PC-3 (cell line): ENCODE measurements around the gene PLEKHS1. TPM values are rescaled to one million over a fixed set of nuclear protein-coding genes. Genes with fewer than 3 reads are reported as not detected.

Source experiments
- ATAC-seq: fragments of 200-7000 bp; cut with Tn5 transposase; 2 replicates; pipeline ENCODE4 v1.9.1; 2020; ENCODE audit warnings: mild to moderate bottlenecking, moderate library complexity
- BruUV-seq: library from RNA; stranded (reverse); fragments of 400-500 nt; replicated peaks from 2 replicates; lab custom pipeline; 2021; lab: Mats Ljungman, UMichigan
- CTCF ChIA-PET: fragments of 300-600 bp; sonication (Branson Sonifier 250); formaldehyde crosslinking; loops from one replicate; lab custom pipeline; 2022; ENCODE audit warnings: antibody characterized with exemption; lab: Charles Lee
- POLR2A ChIA-PET: fragments of 300-600 bp; sonication (Branson Sonifier 250); formaldehyde crosslinking; loops from one replicate; lab custom pipeline; 2022; ENCODE audit warnings: antibody characterized with exemption; ENCODE audit not compliant: unreplicated experiment; lab: Charles Lee
- DNase-seq: peaks from one replicate; pipeline ENCODE4 v3.0.0-alpha.2; 2015
- H2AFZ ChIP-seq: fragments of 300-600 bp; sonication (generic); 2 replicates; pipeline ENCODE4 v1.6.0; 2016; ENCODE audit warnings: antibody characterized with exemption, low read length
- H3F3A ChIP-seq: fragments of 300-600 bp; sonication (generic); one replicate; pipeline ENCODE4 v1.6.0; 2017; ENCODE audit warnings: antibody characterized with exemption, low read length, control low read depth, mild to moderate bottlenecking; ENCODE audit not compliant: unreplicated experiment
- H3K27ac ChIP-seq: fragments of 300-600 bp; sonication (generic); 2 replicates; pipeline ENCODE4 v1.5.1; 2016; ENCODE audit warnings: mild to moderate bottlenecking, low read length
- H3K27me3 ChIP-seq: fragments of 300-600 bp; sonication (generic); 2 replicates; pipeline ENCODE4 v1.6.1; 2016; ENCODE audit warnings: low read length, mixed read lengths
- H3K36me3 ChIP-seq: fragments of 300-600 bp; sonication (generic); 2 replicates; pipeline ENCODE4 v1.6.1; 2016; ENCODE audit warnings: low read depth, mixed run types, low read length, mixed read lengths
- H3K4me1 ChIP-seq: fragments of 300-600 bp; sonication (generic); 2 replicates; pipeline ENCODE4 v1.5.1; 2016; ENCODE audit warnings: low read length; ENCODE audit not compliant: insufficient read depth
- H3K4me2 ChIP-seq: fragments of 300-600 bp; sonication (generic); 2 replicates; pipeline ENCODE4 v1.6.0; 2016; ENCODE audit warnings: low read length
- H3K4me3 ChIP-seq: fragments of 300-600 bp; sonication (generic); 2 replicates; pipeline ENCODE4 v1.5.1; 2016; ENCODE audit warnings: mild to moderate bottlenecking, low read length, mixed read lengths
- H3K79me2 ChIP-seq: fragments of 300-600 bp; sonication (generic); 2 replicates; pipeline ENCODE4 v1.6.1; 2017; ENCODE audit warnings: low read length, mixed read lengths
- H3K9ac ChIP-seq: fragments of 300-600 bp; sonication (generic); 2 replicates; pipeline ENCODE4 v1.6.0; 2016; ENCODE audit warnings: mild to moderate bottlenecking, low read length
- H3K9me2 ChIP-seq: fragments of 300-600 bp; sonication (generic); replicated peaks from 2 replicates; pipeline ENCODE4 v1.6.1; 2016; ENCODE audit warnings: mixed run types, low read length, mixed read lengths
- H3K9me3 ChIP-seq: fragments of 300-600 bp; sonication (generic); 2 replicates; pipeline ENCODE4 v1.6.1; 2016; ENCODE audit warnings: low read length, mixed read lengths
- H4K20me1 ChIP-seq: fragments of 300-600 bp; sonication (generic); 2 replicates; pipeline ENCODE4 v1.6.1; 2016; ENCODE audit warnings: low read length, mixed read lengths
- EZH2 ChIP-seq: fragments of 300-600 bp; sonication (generic); IDR thresholded peaks from one replicate; pipeline ENCODE4 v1.6.1; 2017; ENCODE audit warnings: antibody characterized with exemption, mild to moderate bottlenecking, low read length; ENCODE audit not compliant: unreplicated experiment
- EZH2phosphoT487 ChIP-seq: fragments of 300-600 bp; sonication (generic); IDR thresholded peaks from 2 replicates; pipeline ENCODE4 v1.6.1; 2018; ENCODE audit warnings: mild to moderate bottlenecking, antibody characterized with exemption, low read length, borderline replicate concordance
- intact Hi-C: fragments of 100-400 bp; cut with micrococcal nuclease; formaldehyde crosslinking; loops from 2 replicates; pipeline ENCODE4 v1.9.0; 2023
- total RNA-seq: library from RNA; depleted of rRNA; stranded (reverse); fragments of >200 nt; gene quantifications from 2 replicates; pipeline ENCODE4 v1.2.3, GENCODE V29; 2014
- TF ChIP-seq, protein P1 (sequence below): fragments of 300-600 bp; sonication (generic); conservative IDR thresholded peaks from 2 replicates; pipeline ENCODE4 v1.5.1; 2017; ENCODE audit warnings: antibody characterized with exemption, low read depth, mild to moderate bottlenecking, low read length

The PLEKHS1 gene
- total RNA-seq, 1 experiment from 2014 or later, result not detected

DNA sequence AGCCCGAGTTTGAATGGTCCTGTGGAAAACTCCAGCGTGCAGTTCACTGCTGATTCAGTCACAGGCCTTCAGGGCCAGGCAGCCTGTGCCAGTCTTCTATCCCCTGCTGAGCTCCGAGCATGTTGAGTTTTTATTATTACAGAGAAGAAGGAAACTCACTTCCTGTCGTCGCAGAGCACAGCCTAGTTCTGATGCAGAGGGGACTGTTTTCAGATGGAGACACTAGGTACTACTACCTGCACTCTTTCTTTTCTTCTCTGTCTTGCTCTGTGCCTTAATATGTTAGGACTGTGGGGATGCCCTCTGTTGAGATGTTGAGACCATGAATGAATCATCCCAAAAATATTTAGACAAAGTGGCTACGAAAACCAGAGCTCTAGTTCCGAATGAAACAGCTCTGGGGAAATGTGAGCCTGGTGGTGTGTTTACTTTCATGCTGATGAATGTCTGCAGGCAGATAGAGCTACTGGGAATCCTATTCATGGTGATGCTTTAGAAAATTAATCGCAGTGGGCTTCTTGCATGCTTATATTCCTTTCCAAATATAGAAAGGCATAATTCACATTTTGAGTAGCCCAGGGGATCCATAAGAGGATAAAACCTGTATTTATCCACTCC, 42.2 kb upstream of the PLEKHS1 start:
- no peaks in the 10 kb centered on the region for H3F3A ChIP-seq
- POLR2A ChIA-PET, result no interaction called here
- no peak overlapping the region for H3K4me2 ChIP-seq
- TF ChIP-seq, protein P1, sequence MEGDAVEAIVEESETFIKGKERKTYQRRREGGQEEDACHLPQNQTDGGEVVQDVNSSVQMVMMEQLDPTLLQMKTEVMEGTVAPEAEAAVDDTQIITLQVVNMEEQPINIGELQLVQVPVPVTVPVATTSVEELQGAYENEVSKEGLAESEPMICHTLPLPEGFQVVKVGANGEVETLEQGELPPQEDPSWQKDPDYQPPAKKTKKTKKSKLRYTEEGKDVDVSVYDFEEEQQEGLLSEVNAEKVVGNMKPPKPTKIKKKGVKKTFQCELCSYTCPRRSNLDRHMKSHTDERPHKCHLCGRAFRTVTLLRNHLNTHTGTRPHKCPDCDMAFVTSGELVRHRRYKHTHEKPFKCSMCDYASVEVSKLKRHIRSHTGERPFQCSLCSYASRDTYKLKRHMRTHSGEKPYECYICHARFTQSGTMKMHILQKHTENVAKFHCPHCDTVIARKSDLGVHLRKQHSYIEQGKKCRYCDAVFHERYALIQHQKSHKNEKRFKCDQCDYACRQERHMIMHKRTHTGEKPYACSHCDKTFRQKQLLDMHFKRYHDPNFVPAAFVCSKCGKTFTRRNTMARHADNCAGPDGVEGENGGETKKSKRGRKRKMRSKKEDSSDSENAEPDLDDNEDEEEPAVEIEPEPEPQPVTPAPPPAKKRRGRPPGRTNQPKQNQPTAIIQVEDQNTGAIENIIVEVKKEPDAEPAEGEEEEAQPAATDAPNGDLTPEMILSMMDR, result no peak
- no peak for TF ChIP-seq EZH2phosphoT487
- TF ChIP-seq EZH2, result no peak
- no peak overlapping the region for H3K27ac ChIP-seq
- no peak overlapping the region for H3K9ac ChIP-seq
- H2AFZ ChIP-seq, result no peak overlapping the region
- DNase-seq, result peak; percentile 59
- peaks cover 7% of the 10 kb centered on the region; the same call in 1 of the 2 replicates for H3K4me1 ChIP-seq
- ATAC-seq, result peak; percentile 57
- no peak overlapping the region for H3K4me3 ChIP-seq
- BruUV-seq, result no TSS peak
- H3K79me2 ChIP-seq, result no peaks in the 10 kb centered on the region
- H3K9me2 ChIP-seq, result no peaks in the 10 kb centered on the region
- no peaks in the 10 kb centered on the region for H4K20me1 ChIP-seq
- no peaks in the 10 kb centered on the region for H3K36me3 ChIP-seq
- H3K27me3 ChIP-seq, result no peaks in the 10 kb centered on the region
- CTCF ChIA-PET, result no interaction called here
- H3K9me3 ChIP-seq, result no peaks in the 10 kb centered on the region
- intact Hi-C loops, result loop anchor here (5.0 kb wide), 1 partner anchor 143 kb away; the partner anchor contains the start of genes DCLRE1A and NHLRC2

- CTCF ChIA-PET, result no interaction called here
- Histone ChIP-seq H3K79me2 (no peaks in the 10 kb centered on the region), H3K36me3 (no peaks in the 10 kb centered on the region), H3K4me1 (no peaks in the 10 kb centered on the region), H3K9ac (no peak overlapping the region), H3K9me3 (no peaks in the 10 kb centered on the region), H3F3A (no peaks in the 10 kb centered on the region), H4K20me1 (no peaks in the 10 kb centered on the region), H3K9me2 (no peaks in the 10 kb centered on the region), H3K27ac (no peak overlapping the region), H3K4me3 (no peak overlapping the region), H3K27me3 (no peaks in the 10 kb centered on the region), H2AFZ (no peak overlapping the region), H3K4me2 (no peak overlapping the region)
- BruUV-seq, result no TSS peak
- DNase-seq (no peak), ATAC-seq (no peak)
- TF ChIP-seq, protein P1, result no peak
- TF ChIP-seq EZH2phosphoT487, result no peak
- TF ChIP-seq EZH2, result no peak
- intact Hi-C loops, result no loop called here
- POLR2A ChIA-PET, result no interaction called here
Observed at GRCh38 chr10:113711142-113711541, 40.3 kb upstream of the PLEKHS1 start.

GRCh38 chr10:113712024-113712423, 39.5 kb upstream of the PLEKHS1 start:
- no peak overlapping the region for H3K4me2 ChIP-seq
- H3K9me2 ChIP-seq, result no peaks in the 10 kb centered on the region
- no peak overlapping the region for H3K4me3 ChIP-seq
- CTCF ChIA-PET, result no interaction called here
- ATAC-seq (no peak), DNase-seq (no peak)
- no peaks in the 10 kb centered on the region for H3K36me3 ChIP-seq
- H3F3A ChIP-seq, result no peaks in the 10 kb centered on the region
- H3K27ac ChIP-seq, result no peak overlapping the region
- no peak overlapping the region for H2AFZ ChIP-seq
- no peaks in the 10 kb centered on the region for H3K4me1 ChIP-seq
- no TSS peak for BruUV-seq
- TF ChIP-seq EZH2 (no peak), EZH2phosphoT487 (no peak)
- TF ChIP-seq, protein P1, result no peak
- POLR2A ChIA-PET, result no interaction called here
- no peak overlapping the region for H3K9ac ChIP-seq
- intact Hi-C loops, result no loop called here
- no peaks in the 10 kb centered on the region for H3K79me2 ChIP-seq
- no peaks in the 10 kb centered on the region for H4K20me1 ChIP-seq
- H3K27me3 ChIP-seq, result no peaks in the 10 kb centered on the region
- H3K9me3 ChIP-seq, result no peaks in the 10 kb centered on the region
